Hepatic stellate cell (primary cell): Measurements from ENCODE around the gene PDE1A.

Experiments
- DNase-seq: peaks from one replicate; pipeline ENCODE4 v3.0.0; 2011; ENCODE audit warnings: low spot score

PDE1A gene

GRCh38 chr2:182128821-182129707 is 297.8 kb downstream of the PDE1A start:
- peak; percentile 13 for DNase-seq

GRCh38 chr2:182117196-182117595 is 309.6 kb downstream of the PDE1A start:
- DNase-seq = no peak

GRCh38 chr2:182116774-182117173 is 310.1 kb downstream of the PDE1A start:
- DNase-seq = no peak

DNA sequence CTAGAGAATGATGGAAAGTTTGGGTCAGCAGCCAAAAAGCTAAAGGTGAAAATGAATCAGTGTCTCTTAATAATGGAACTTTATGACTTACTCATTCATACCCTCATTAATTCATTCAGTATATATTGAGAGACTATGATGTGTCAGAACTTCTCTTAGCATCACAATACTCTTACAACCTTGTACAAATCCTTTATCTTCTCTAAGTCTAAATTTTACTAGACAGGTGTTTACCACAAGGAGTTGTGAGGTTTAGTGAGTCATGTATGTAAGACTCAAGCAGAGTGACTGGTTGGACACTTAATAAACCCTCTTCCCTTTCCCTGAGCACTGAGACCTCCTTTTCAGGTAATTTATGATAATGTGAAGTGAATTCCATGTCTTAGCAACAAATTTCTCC is 311.6 kb downstream of the PDE1A start:
- no peak for DNase-seq

DNA sequence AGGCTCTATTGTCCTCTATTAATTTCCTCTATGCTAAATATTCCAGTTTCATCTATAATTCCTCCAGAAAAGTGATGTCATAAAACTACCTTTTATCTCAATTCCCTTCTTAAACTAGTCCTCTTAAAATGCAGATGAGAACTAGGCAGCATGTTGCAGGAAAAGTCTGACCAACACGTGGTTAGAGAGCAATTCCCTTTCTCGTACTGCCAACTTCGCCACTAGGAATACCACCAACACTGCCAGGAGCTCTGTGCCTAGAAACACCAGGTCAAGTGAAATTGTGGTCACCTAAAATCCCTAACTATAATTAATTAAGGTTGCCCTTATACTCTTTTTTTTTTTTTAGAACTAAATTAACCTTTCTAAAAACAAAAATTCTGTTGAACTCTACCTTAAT is 313.5 kb downstream of the PDE1A start:
- DNase-seq = no peak

GRCh38 chr2:182110347-182110746 is 316.5 kb downstream of the PDE1A start:
- no peak for DNase-seq

DNA sequence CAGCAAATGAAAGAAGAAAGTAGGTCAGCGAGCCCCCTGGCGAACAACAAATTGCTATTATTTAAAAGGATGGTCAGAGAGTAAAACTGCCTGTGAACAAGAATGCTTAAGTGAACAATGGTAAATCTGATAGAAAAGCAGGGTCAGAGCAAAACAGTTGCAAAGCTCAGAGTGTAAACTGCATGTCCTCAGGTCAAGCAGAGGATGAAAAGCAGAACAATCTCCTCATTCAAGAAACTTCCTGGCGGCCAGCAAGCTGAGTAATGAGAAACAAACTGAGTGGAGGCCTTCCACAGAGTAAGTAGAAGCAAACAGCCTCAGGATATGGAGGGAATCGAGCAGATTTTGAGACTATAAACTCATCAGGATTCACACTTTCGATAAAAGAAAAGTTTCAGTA is 323.3 kb downstream of the PDE1A start:
- DNase-seq = no peak

DNA sequence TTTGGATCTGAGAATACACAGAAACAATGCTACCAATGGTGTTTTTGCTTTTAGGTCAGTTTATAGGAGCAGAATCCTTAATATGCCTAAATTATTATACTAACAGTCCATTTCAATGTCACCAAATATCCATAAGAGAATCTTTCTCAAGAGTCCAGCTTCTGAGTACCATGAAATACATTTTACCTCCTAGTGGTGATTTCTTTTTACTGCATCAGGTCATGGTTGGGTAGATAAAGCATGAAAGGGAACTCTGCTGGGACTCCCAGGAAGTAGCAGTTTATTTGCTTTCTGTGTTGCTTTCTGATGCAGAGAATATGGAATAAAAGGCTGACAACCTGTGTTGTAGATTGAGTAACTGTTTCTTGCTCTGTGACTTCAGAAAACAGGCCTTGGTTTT is 325.6 kb downstream of the PDE1A start:
- DNase-seq = no peak

DNA sequence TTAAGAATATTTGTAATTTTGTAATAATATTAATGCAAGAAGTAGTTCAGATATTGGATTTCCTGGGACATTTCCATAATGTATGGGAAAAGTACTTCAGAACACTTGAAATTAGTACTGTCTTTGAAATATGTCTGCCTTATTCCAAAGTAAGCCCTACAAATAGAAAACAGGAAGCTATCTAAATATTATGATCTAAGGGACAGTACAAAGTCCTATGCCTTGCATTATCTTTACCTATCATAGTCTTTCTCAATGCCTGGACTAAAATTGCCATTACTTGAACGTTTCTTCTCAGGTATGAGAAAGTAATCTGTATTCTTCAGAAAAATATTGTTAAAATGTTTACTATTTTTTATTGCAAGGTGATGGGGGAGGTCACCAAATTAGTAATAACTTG is 328.2 kb downstream of the PDE1A start:
- no peak for DNase-seq

GRCh38 chr2:182097571-182098164 is 329.2 kb downstream of the PDE1A start:
- DNase-seq = no peak

GRCh38 chr2:182090486-182090885 is 336.4 kb downstream of the PDE1A start:
- DNase-seq = no peak
